ENCODE measurements around the gene FOXA1.
A peak's percentile ranks its signal among the peaks of the same experiment; 100 is the strongest.

FOXA1 gene

DNA sequence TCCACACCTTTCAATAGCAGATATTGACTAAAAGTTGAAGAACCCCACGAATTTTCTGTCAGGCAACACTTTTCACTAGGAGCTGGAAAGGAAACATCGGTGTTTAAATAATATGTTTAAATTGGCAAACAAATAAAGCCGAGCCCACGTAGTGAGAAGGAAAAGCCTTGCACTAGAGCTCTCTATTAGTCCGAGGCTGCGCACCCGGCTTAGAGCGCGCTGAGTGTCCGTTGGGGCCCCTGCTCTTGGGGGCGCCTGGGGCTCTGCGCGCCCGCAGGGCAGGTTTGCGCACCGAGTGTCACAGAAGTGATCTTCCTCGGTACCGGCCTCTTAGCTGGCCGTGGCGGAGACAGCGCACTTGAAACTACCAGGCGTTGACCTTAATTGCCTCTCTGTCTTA lies 6.8 kb upstream of the FOXA1 start:
- Histone ChIP-seq H3K36me3 (ENCODE audit: control insufficient read depth in 2 of 2, insufficient read depth in 2 of 2, low read length in 2 of 2) (no peaks in the 10 kb centered on the region), H3K9me3 (ENCODE audit: control insufficient read depth in 2 of 2, low read length in 2 of 2) (peaks cover 0 to 5% of the 10 kb centered on the region in 2 donors), H3K27ac (ENCODE audit: low read length) (no peak overlapping the region), H3K4me1 (ENCODE audit: control insufficient read depth, insufficient read depth, low read length) (peaks cover 8% of the 10 kb centered on the region), H3K9ac (ENCODE audit: low read length in 2 of 2) (no peak overlapping the region), H3K27me3 (ENCODE audit: control insufficient read depth in 1 of 2, insufficient read depth in 2 of 2, low read length in 2 of 2) (peaks cover 77 to 78% of the 10 kb centered on the region in 2 donors), H3K4me3 (ENCODE audit: low read length in 2 of 2) (no peak overlapping the region)

GRCh38 chr14:37600880-37601741 lies 6.1 kb upstream of the FOXA1 start:
- no peak overlapping the region for H3K27ac ChIP-seq (ENCODE audit: low read length)
- H3K4me3 ChIP-seq (ENCODE audit: low read length in 2 of 2): no peak overlapping the region
- H3K27me3 ChIP-seq (ENCODE audit: control insufficient read depth in 1 of 2, insufficient read depth in 2 of 2, low read length in 2 of 2): peaks cover 84 to 86% of the 10 kb centered on the region in 2 donors
- no peak overlapping the region for H3K9ac ChIP-seq (ENCODE audit: low read length in 2 of 2)
- H3K9me3 ChIP-seq (ENCODE audit: control insufficient read depth in 2 of 2, low read length in 2 of 2): peaks cover 0 to 5% of the 10 kb centered on the region in 2 donors
- H3K4me1 ChIP-seq (ENCODE audit: control insufficient read depth, insufficient read depth, low read length): peaks cover 8% of the 10 kb centered on the region
- H3K36me3 ChIP-seq (ENCODE audit: control insufficient read depth in 2 of 2, insufficient read depth in 2 of 2, low read length in 2 of 2): no peaks in the 10 kb centered on the region

- no peaks in the 10 kb centered on the region for H3K36me3 ChIP-seq (ENCODE audit: control insufficient read depth in 2 of 2, insufficient read depth in 2 of 2, low read length in 2 of 2)
- peak overlapping the region in 1 of 2 donors; percentile 35 for H3K4me3 ChIP-seq (ENCODE audit: low read length in 2 of 2)
- no peak overlapping the region for H3K9ac ChIP-seq (ENCODE audit: low read length in 2 of 2)
- H3K27ac ChIP-seq (ENCODE audit: low read length): no peak overlapping the region
- peaks cover 84 to 92% of the 10 kb centered on the region in 2 donors for H3K27me3 ChIP-seq (ENCODE audit: control insufficient read depth in 1 of 2, insufficient read depth in 2 of 2, low read length in 2 of 2)
- H3K4me1 ChIP-seq (ENCODE audit: control insufficient read depth, insufficient read depth, low read length): peaks cover 14% of the 10 kb centered on the region
- H3K9me3 ChIP-seq (ENCODE audit: control insufficient read depth in 2 of 2, low read length in 2 of 2): peaks cover 0 to 5% of the 10 kb centered on the region in 2 donors
Measured at GRCh38 chr14:37599507-37600368, 4.7 kb upstream of the FOXA1 start.

- Histone ChIP-seq H3K27ac (ENCODE audit: low read length) (no peak overlapping the region), H3K36me3 (ENCODE audit: control insufficient read depth in 2 of 2, insufficient read depth in 2 of 2, low read length in 2 of 2) (no peaks in the 10 kb centered on the region), H3K27me3 (ENCODE audit: control insufficient read depth in 1 of 2, insufficient read depth in 2 of 2, low read length in 2 of 2) (peaks cover 84 to 91% of the 10 kb centered on the region in 2 donors), H3K9ac (ENCODE audit: low read length in 2 of 2) (no peak overlapping the region), H3K4me3 (ENCODE audit: low read length in 2 of 2) (peak overlapping the region in 1 of 2 donors; percentile 3), H3K4me1 (ENCODE audit: control insufficient read depth, insufficient read depth, low read length) (peaks cover 20% of the 10 kb centered on the region), H3K9me3 (ENCODE audit: control insufficient read depth in 2 of 2, low read length in 2 of 2) (peaks cover 0 to 5% of the 10 kb centered on the region in 2 donors)
Measured at GRCh38 chr14:37598747-37599506, 3.9 kb upstream of the FOXA1 start.

- no peak overlapping the region for H3K4me3 ChIP-seq (ENCODE audit: low read length in 2 of 2)
- peaks cover 20% of the 10 kb centered on the region for H3K4me1 ChIP-seq (ENCODE audit: control insufficient read depth, insufficient read depth, low read length)
- no peak overlapping the region for H3K9ac ChIP-seq (ENCODE audit: low read length in 2 of 2)
- peaks cover 83 to 91% of the 10 kb centered on the region in 2 donors for H3K27me3 ChIP-seq (ENCODE audit: control insufficient read depth in 1 of 2, insufficient read depth in 2 of 2, low read length in 2 of 2)
- peaks cover 0 to 5% of the 10 kb centered on the region in 2 donors for H3K9me3 ChIP-seq (ENCODE audit: control insufficient read depth in 2 of 2, low read length in 2 of 2)
- no peaks in the 10 kb centered on the region for H3K36me3 ChIP-seq (ENCODE audit: control insufficient read depth in 2 of 2, insufficient read depth in 2 of 2, low read length in 2 of 2)
- H3K27ac ChIP-seq (ENCODE audit: low read length): no peak overlapping the region
Measured at GRCh38 chr14:37597914-37598746, 3.1 kb upstream of the FOXA1 start.

GRCh38 chr14:37597538-37597913 lies 2.5 kb upstream of the FOXA1 start:
- H3K4me3 ChIP-seq (ENCODE audit: low read length in 2 of 2): no peak overlapping the region
- H3K36me3 ChIP-seq (ENCODE audit: control insufficient read depth in 2 of 2, insufficient read depth in 2 of 2, low read length in 2 of 2): no peaks in the 10 kb centered on the region
- H3K4me1 ChIP-seq (ENCODE audit: control insufficient read depth, insufficient read depth, low read length): peaks cover 20% of the 10 kb centered on the region
- H3K9me3 ChIP-seq (ENCODE audit: control insufficient read depth in 2 of 2, low read length in 2 of 2): peaks cover 0 to 5% of the 10 kb centered on the region in 2 donors
- no peak overlapping the region for H3K27ac ChIP-seq (ENCODE audit: low read length)
- H3K27me3 ChIP-seq (ENCODE audit: control insufficient read depth in 1 of 2, insufficient read depth in 2 of 2, low read length in 2 of 2): peaks cover 83 to 91% of the 10 kb centered on the region in 2 donors
- no peak overlapping the region for H3K9ac ChIP-seq (ENCODE audit: low read length in 2 of 2)

GRCh38 chr14:37596790-37597472 lies 1.9 kb upstream of the FOXA1 start:
- Histone ChIP-seq H3K4me1 (ENCODE audit: control insufficient read depth, insufficient read depth, low read length) (peaks cover 23% of the 10 kb centered on the region), H3K36me3 (ENCODE audit: control insufficient read depth in 2 of 2, insufficient read depth in 2 of 2, low read length in 2 of 2) (no peaks in the 10 kb centered on the region), H3K9me3 (ENCODE audit: control insufficient read depth in 2 of 2, low read length in 2 of 2) (peaks cover 0 to 5% of the 10 kb centered on the region in 2 donors), H3K27me3 (ENCODE audit: control insufficient read depth in 1 of 2, insufficient read depth in 2 of 2, low read length in 2 of 2) (peaks cover 81 to 91% of the 10 kb centered on the region in 2 donors), H3K27ac (ENCODE audit: low read length) (no peak overlapping the region), H3K4me3 (ENCODE audit: low read length in 2 of 2) (no peak overlapping the region), H3K9ac (ENCODE audit: low read length in 2 of 2) (no peak overlapping the region)

GRCh38 chr14:37595809-37596621 lies 966 bp upstream of the FOXA1 start:
- H3K9me3 ChIP-seq (ENCODE audit: control insufficient read depth in 2 of 2, low read length in 2 of 2): no peaks in the 10 kb centered on the region
- no peak overlapping the region for H3K27ac ChIP-seq (ENCODE audit: low read length)
- no peak overlapping the region for H3K9ac ChIP-seq (ENCODE audit: low read length in 2 of 2)
- H3K36me3 ChIP-seq (ENCODE audit: control insufficient read depth in 2 of 2, insufficient read depth in 2 of 2, low read length in 2 of 2): no peaks in the 10 kb centered on the region
- H3K27me3 ChIP-seq (ENCODE audit: control insufficient read depth in 1 of 2, insufficient read depth in 2 of 2, low read length in 2 of 2): peaks cover 77 to 91% of the 10 kb centered on the region in 2 donors
- peaks cover 24% of the 10 kb centered on the region for H3K4me1 ChIP-seq (ENCODE audit: control insufficient read depth, insufficient read depth, low read length)
- peak overlapping the region in 1 of 2 donors; percentile 61 for H3K4me3 ChIP-seq (ENCODE audit: low read length in 2 of 2)

Measured in stomach smooth muscle (tissue), 2 donors.